HepG2 (cell line): Measurements from ENCODE around the gene HTRA2. TPM values are rescaled to one million over a fixed set of nuclear protein-coding genes. Genes with fewer than 3 reads are reported as not detected.

Experiments
- ATAC-seq: fragments of 200-7000 bp; cut with Tn5 transposase; 3 replicates; pipeline ENCODE4 v1.9.1; 2020; ENCODE audit warnings: mild to moderate bottlenecking, moderate library complexity
- BruUV-seq: library from RNA; stranded (reverse); fragments of 400-500 nt; replicated peaks from 2 replicates; lab custom pipeline; 2021; lab: Mats Ljungman, UMichigan
- CTCF ChIA-PET: fragments of 300-600 bp; formaldehyde crosslinking; extraction: SDS; loops from one replicate; lab custom pipeline; 2021; ENCODE audit warnings: low total read pairs, inconsistent platforms, low intra/inter-chr PET ratio; lab: Yijun Ruan, JAX
- POLR2A ChIA-PET: fragments of 350-600 bp; sonication (Branson Sonifier 250); formaldehyde crosslinking; loops from one replicate; lab custom pipeline; 2020; ENCODE audit warnings: antibody characterized with exemption, inconsistent platforms; lab: Yijun Ruan, JAX
- DNase-seq: peaks from one replicate; pipeline ENCODE4 v3.0.0-alpha.2; 2015; ENCODE audit warnings: low spot score
- FAIRE-seq: peaks from 3 replicates; lab custom pipeline; 2011; peaks lifted over from hg19 to GRCh38; lab: Jason Lieb, UNC
- H2AFZ ChIP-seq: one replicate; pipeline ENCODE4 v1.6.1; 2011; ENCODE audit warnings: low read length, inconsistent platforms
- H3K27ac ChIP-seq: fragments of 300-600 bp; 3 replicates; pipeline ENCODE4 v1.8.0; 2011; ENCODE audit warnings: mixed run types, mild to moderate bottlenecking, mixed read lengths, low read length, inconsistent platforms; ENCODE audit not compliant: insufficient read depth; ENCODE audit errors: extremely low read length
- H3K27me3 ChIP-seq, 2 experiments: fragments of 200-600 bp in 1 of 2; 2 replicates in 1 of 2; 3 replicates in 1 of 2; pipeline versions ENCODE4 v1.6.0 to v1.8.0; 2011; ENCODE audit warnings: low read length in 2 of 2, mild to moderate bottlenecking in 2 of 2, moderate library complexity in 2 of 2, inconsistent platforms in 1 of 2; ENCODE audit not compliant: insufficient read depth in 2 of 2, control insufficient read depth in 1 of 2
- H3K36me3 ChIP-seq, 2 experiments: fragments of 200-600 bp in 1 of 2; replicated peaks in 1 of 2; 2 replicates in 1 of 2; 3 replicates in 1 of 2; pipeline versions ENCODE4 v1.5.1 to v1.8.0; 2011; ENCODE audit warnings: low read length in 2 of 2, inconsistent platforms in 1 of 2; ENCODE audit not compliant: insufficient read depth in 2 of 2, control insufficient read depth in 1 of 2
- H3K4me1 ChIP-seq: 2 replicates; pipeline ENCODE4 v1.5.1; 2012; ENCODE audit warnings: low read length, inconsistent platforms; ENCODE audit not compliant: insufficient read depth
- H3K4me2 ChIP-seq: 2 replicates; pipeline ENCODE4 v1.6.0; 2011; ENCODE audit warnings: low read depth, low read length, inconsistent platforms
- H3K4me3 ChIP-seq, 3 experiments: fragments of 200-600 bp in 1 of 3; sonication (generic), shearing (Covaris generic) in 1 of 3; replicated peaks in 1 of 3; 2 replicates each; pipeline ENCODE4 v1.5.1; 2011 to 2016; ENCODE audit warnings: low read length in 3 of 3, inconsistent platforms in 2 of 3, low read depth in 2 of 3, mild to moderate bottlenecking in 2 of 3, control low read depth in 1 of 3, mixed read lengths in 1 of 3; ENCODE audit not compliant: insufficient read depth in 1 of 3
- H3K79me2 ChIP-seq: one replicate; pipeline ENCODE4 v1.6.1; 2011; ENCODE audit warnings: low read length, inconsistent platforms; ENCODE audit not compliant: insufficient read depth
- H3K9ac ChIP-seq: 2 replicates; pipeline ENCODE4 v1.6.0; 2011; ENCODE audit warnings: mild to moderate bottlenecking, low read depth, low read length, inconsistent platforms; ENCODE audit not compliant: insufficient read depth
- H3K9me3 ChIP-seq: 2 replicates; pipeline ENCODE4 v1.5.1; 2012; ENCODE audit warnings: mild to moderate bottlenecking, low read length
- H4K20me1 ChIP-seq: 2 replicates; pipeline ENCODE4 v1.6.0; 2011; ENCODE audit warnings: inconsistent platforms, mild to moderate bottlenecking, low read length, moderate library complexity; ENCODE audit not compliant: insufficient read depth
- ARHGAP35 ChIP-seq: sonication (generic); formaldehyde crosslinking; IDR thresholded peaks from 2 replicates; pipeline ENCODE4 v1.9.0; 2022; ENCODE audit warnings: mild to moderate bottlenecking, inconsistent platforms, moderate library complexity, missing genetic modification reagents, borderline replicate concordance
- DNMT1 ChIP-seq: sonication (generic); formaldehyde crosslinking; IDR thresholded peaks from 2 replicates; pipeline ENCODE4 v1.5.1; 2020; ENCODE audit warnings: mild to moderate bottlenecking, missing genetic modification reagents
- GATA4 ChIP-seq: sonication (generic); IDR thresholded peaks from 2 replicates; pipeline ENCODE4 v1.6.1; 2016; ENCODE audit warnings: antibody characterized with exemption, low read depth, borderline replicate concordance
- HNF1B ChIP-seq: sonication (generic); formaldehyde crosslinking; IDR thresholded peaks from 2 replicates; pipeline ENCODE4 v1.5.1; 2020; ENCODE audit warnings: mild to moderate bottlenecking, moderate library complexity, missing genetic modification reagents
- IKZF4 ChIP-seq: sonication (generic); formaldehyde crosslinking; IDR thresholded peaks from 2 replicates; pipeline ENCODE4 v1.5.1; 2020; ENCODE audit warnings: borderline replicate concordance, mild to moderate bottlenecking, low read depth, missing genetic modification reagents; ENCODE audit errors: not compliant biosample characterization
- KLF11 ChIP-seq: IDR thresholded peaks from 2 replicates; pipeline ENCODE4 v1.6.1; 2016; ENCODE audit warnings: missing compliant biosample characterization
- NCOA1 ChIP-seq: sonication (generic); formaldehyde crosslinking; IDR thresholded peaks from 2 replicates; pipeline ENCODE4 v1.9.0; 2021; ENCODE audit warnings: missing genetic modification reagents
- PHF8 ChIP-seq: sonication (generic); formaldehyde crosslinking; IDR thresholded peaks from 2 replicates; pipeline ENCODE4 v1.5.0; 2020; ENCODE audit warnings: missing genetic modification reagents
- SAP130 ChIP-seq: IDR thresholded peaks from 2 replicates; pipeline ENCODE4 v1.6.1; 2016; ENCODE audit warnings: low read depth
- SETDB1 ChIP-seq: sonication (generic); formaldehyde crosslinking; IDR thresholded peaks from 2 replicates; pipeline ENCODE4 v1.5.1; 2020; ENCODE audit warnings: missing genetic modification reagents, mild to moderate bottlenecking, borderline replicate concordance
- STAG1 ChIP-seq: sonication (generic); formaldehyde crosslinking; IDR thresholded peaks from 2 replicates; pipeline ENCODE4 v1.4.0; 2020; ENCODE audit warnings: missing genetic modification reagents
- XRCC5 ChIP-seq: fragments of 200-400 bp; formaldehyde crosslinking; optimal IDR thresholded peaks from 2 replicates; pipeline ENCODE3; 2017; ENCODE audit warnings: mild to moderate bottlenecking, low read length
- ZBTB10 ChIP-seq: sonication (generic); formaldehyde crosslinking; IDR thresholded peaks from 2 replicates; pipeline ENCODE4 v1.4.0; 2020; ENCODE audit warnings: missing genetic modification reagents, borderline replicate concordance
- ZNF101 ChIP-seq: sonication (generic); formaldehyde crosslinking; IDR thresholded peaks from 2 replicates; pipeline ENCODE4 v1.4.0; 2020; ENCODE audit warnings: mild to moderate bottlenecking, low read depth, missing genetic modification reagents, borderline replicate concordance
- ZNF230 ChIP-seq: sonication (generic); formaldehyde crosslinking; IDR thresholded peaks from 2 replicates; pipeline ENCODE4 v1.4.0; 2020; ENCODE audit warnings: mild to moderate bottlenecking, missing genetic modification reagents
- ZNF24 ChIP-seq: fragments of 450-650 bp; IDR thresholded peaks from 2 replicates; pipeline ENCODE4 v1.6.1; 2017; ENCODE audit warnings: antibody characterized with exemption, mild to moderate bottlenecking
- ZNF556 ChIP-seq: sonication (generic); formaldehyde crosslinking; IDR thresholded peaks from 2 replicates; pipeline ENCODE4 v1.4.0; 2020; ENCODE audit warnings: mild to moderate bottlenecking, missing genetic modification reagents, borderline replicate concordance
- ZNF672 ChIP-seq: sonication (generic); formaldehyde crosslinking; IDR thresholded peaks from 2 replicates; pipeline ENCODE4 v1.8.1; 2022; ENCODE audit warnings: missing genetic modification reagents
- ZNF777 ChIP-seq: sonication (generic); formaldehyde crosslinking; IDR thresholded peaks from 2 replicates; pipeline ENCODE4 v1.4.0; 2020; ENCODE audit warnings: missing genetic modification reagents
- WGBS: methylation state at CpG from one replicate; pipeline ENCODE4 v1.1.6; 2017; ENCODE audit warnings: low lambda C conversion rate; 5-methylcytosine and 5-hydroxymethylcytosine counted together
- in situ Hi-C: cut with HindIII; loops from 2 replicates; pipeline ENCODE4 v1.10.0; 2017; ENCODE audit warnings: low pct_unique_long_range_greater_than_20kb; ENCODE audit not compliant: extremely low pct_ligation_motif_present
- intact Hi-C: fragments of 100-400 bp; cut with micrococcal nuclease; formaldehyde crosslinking; loops from one replicate; pipeline ENCODE4 v1.10.0; 2022; ENCODE audit not compliant: unreplicated experiment
- polyA plus RNA-seq, 8 experiments: library from polyadenylated mRNA; depleted of rRNA in 3 of 8; stranded (reverse) in 7 of 8; unstranded in 1 of 8; fragments of >200 nt; fragmentation: Illumina TruSeq in 4 of 8; extraction: Trizol in 4 of 8; gene quantifications; 2 replicates each; pipeline versions ENCODE4 v1.2.1 to v1.2.3, GENCODE V29; 2011 to 2016; ENCODE audit warnings: low read depth in 4 of 8, missing spikeins in 1 of 8, mixed read lengths in 1 of 8; ENCODE audit not compliant: insufficient read depth in 1 of 8
- total RNA-seq, 5 experiments: library from RNA; depleted of rRNA; stranded (reverse); fragments of >200 nt; fragmentation: Illumina TruSeq; extraction: Trizol; gene quantifications; 2 replicates each; pipeline ENCODE4 v1.2.3, GENCODE V29; 2016; ENCODE audit warnings: low read depth in 1 of 5
- TF ChIP-seq, protein P1 (sequence below): sonication (generic); formaldehyde crosslinking; IDR thresholded peaks from 2 replicates; pipeline ENCODE4 v1.5.0; 2020; ENCODE audit warnings: mild to moderate bottlenecking, missing genetic modification reagents, borderline replicate concordance

The HTRA2 gene
- total and polyA plus RNA-seq, 2 of the 13 experiments (the other 11 are each of a cell fraction or from before 2014, with no cell fraction given): 47.7 to 50.3 TPM

DNA sequence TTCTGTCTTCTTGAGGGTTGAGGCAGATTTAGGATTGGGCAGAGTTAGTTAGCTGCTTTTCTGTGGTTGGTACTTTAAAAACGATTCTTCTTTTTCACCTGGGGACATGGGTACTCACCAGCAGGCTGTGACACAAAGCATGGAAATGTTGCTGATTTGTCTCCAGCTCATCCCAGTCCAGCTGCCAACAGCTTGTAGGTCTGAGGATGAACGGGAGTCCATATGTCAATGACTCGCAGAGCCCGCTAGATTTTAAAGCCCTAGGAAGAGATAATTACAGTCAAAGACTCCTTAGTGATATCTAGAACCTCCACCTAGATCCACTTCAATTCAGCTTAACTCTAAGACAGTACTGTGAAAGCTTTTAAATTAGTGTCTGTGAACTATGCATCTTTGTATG is 45.6 kb downstream of the HTRA2 start:
- DNase-seq: no peak
- H3K36me3 ChIP-seq: no peaks in the 10 kb centered on the region
- BruUV-seq: no TSS peak
- TF ChIP-seq ZBTB10 (CRISPR knock-in tag): no peak
- TF ChIP-seq HNF1B: no peak
- TF ChIP-seq, protein P1, sequence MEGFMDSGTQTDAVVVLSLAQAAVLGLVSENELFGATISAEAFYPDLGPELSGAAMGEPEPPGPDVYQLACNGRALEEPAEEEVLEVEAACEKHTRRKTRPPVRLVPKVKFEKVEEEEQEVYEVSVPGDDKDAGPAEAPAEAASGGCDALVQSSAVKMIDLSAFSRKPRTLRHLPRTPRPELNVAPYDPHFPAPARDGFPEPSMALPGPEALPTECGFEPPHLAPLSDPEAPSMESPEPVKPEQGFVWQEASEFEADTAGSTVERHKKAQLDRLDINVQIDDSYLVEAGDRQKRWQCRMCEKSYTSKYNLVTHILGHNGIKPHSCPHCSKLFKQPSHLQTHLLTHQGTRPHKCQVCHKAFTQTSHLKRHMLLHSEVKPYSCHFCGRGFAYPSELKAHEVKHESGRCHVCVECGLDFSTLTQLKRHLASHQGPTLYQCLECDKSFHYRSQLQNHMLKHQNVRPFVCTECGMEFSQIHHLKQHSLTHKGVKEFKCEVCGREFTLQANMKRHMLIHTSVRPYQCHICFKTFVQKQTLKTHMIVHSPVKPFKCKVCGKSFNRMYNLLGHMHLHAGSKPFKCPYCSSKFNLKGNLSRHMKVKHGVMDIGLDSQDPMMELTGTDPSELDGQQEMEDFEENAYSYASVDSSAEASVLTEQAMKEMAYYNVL (CRISPR knock-in tag): no peak
- TF ChIP-seq GATA4: no peak
- no peak for TF ChIP-seq DNMT1 (CRISPR knock-in tag)
- no peak for TF ChIP-seq ARHGAP35 (CRISPR knock-in tag)
- TF ChIP-seq XRCC5: no peak
- TF ChIP-seq ZNF24: no peak
- no peak for TF ChIP-seq ZNF777 (CRISPR knock-in tag)
- TF ChIP-seq ZNF556 (CRISPR knock-in tag): no peak
- no peak for TF ChIP-seq ZNF672 (CRISPR knock-in tag)
- no peak for TF ChIP-seq NCOA1
- no peak for TF ChIP-seq PHF8
- no peak for TF ChIP-seq STAG1 (CRISPR knock-in tag)
- no peak for TF ChIP-seq SAP130 (CRISPR knock-in tag)
- TF ChIP-seq IKZF4 (CRISPR knock-in tag): no peak
- no peak for TF ChIP-seq ZNF101 (CRISPR knock-in tag)
- no peak for TF ChIP-seq SETDB1 (CRISPR knock-in tag)
- no peak for TF ChIP-seq KLF11 (CRISPR knock-in tag)
- no peak for TF ChIP-seq ZNF230
- H3K9ac ChIP-seq: no peak overlapping the region
- no peaks in the 10 kb centered on the region for H3K9me3 ChIP-seq
- POLR2A ChIA-PET: interaction anchor here (2.1 kb wide), 1 partner anchor 46 kb away, joined by 7 read pairs; the partner anchor contains the start of genes AUP1 and HTRA2
- H3K4me1 ChIP-seq: peaks cover 12% of the 10 kb centered on the region
- intact Hi-C loops: no loop called here
- H2AFZ ChIP-seq: no peak overlapping the region
- CTCF ChIA-PET: no interaction called here
- WGBS: 48% methylated on average over 4 of the region's 4 CpGs
- no peak overlapping the region for H3K27ac ChIP-seq
- no peak overlapping the region for H3K4me3 ChIP-seq
- no peak for ATAC-seq
- H3K79me2 ChIP-seq: no peaks in the 10 kb centered on the region
- H4K20me1 ChIP-seq: no peaks in the 10 kb centered on the region
- FAIRE-seq: no peak
- in situ Hi-C loops: no loop called here
- H3K4me2 ChIP-seq: no peak overlapping the region
- peaks cover 0 to 27% of the 10 kb centered on the region in 2 experiments; a peak in 4 of 5 replicates for H3K27me3 ChIP-seq
